GM19463 (cell line): ENCODE measurements around the gene IL4R.
"Not testable (repeated sequence)": the region's sequence is repeated elsewhere in the genome, so short reads cannot be mapped to it uniquely, and the experiment has no call there.

Experiments used
- ATAC-seq: cut with Tn5 transposase; IDR thresholded peaks from one replicate; pipeline ENCODE4 v1.9.1; 2021; ENCODE audit warnings: mild to moderate bottlenecking, moderate library complexity; ENCODE audit not compliant: unreplicated experiment

IL4R gene

DNA sequence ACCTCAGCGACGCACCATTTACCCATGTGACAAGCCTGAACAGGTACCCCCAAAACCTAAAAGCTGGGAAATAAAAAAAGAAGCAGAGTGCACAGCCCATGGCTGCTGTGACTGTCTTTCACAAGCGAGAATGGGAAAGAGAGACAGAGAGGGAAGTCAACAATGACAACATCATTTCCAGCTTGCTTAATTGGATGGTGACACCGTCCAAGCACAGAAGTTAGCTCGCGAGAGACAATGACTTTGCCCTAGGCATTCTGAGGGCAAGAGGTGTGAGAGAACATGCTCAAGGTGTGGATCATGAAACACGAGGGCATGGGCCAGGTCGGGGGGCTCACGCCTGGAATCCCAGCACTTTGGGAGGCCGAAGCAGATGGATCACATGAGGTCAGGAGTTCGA lies 25.9 kb upstream of the IL4R start:
- ATAC-seq: no peak

GRCh38 chr16:27288313-27288712 lies 25.5 kb upstream of the IL4R start:
- ATAC-seq: not testable (repeated sequence)

GRCh38 chr16:27289669-27290068 lies 24.1 kb upstream of the IL4R start:
- no peak for ATAC-seq

- ATAC-seq: no peak
Observed at GRCh38 chr16:27290562-27290961, 23.2 kb upstream of the IL4R start.

GRCh38 chr16:27291106-27291505 lies 22.7 kb upstream of the IL4R start:
- ATAC-seq: no peak

GRCh38 chr16:27291722-27292240 lies 22.0 kb upstream of the IL4R start:
- ATAC-seq: no peak

DNA sequence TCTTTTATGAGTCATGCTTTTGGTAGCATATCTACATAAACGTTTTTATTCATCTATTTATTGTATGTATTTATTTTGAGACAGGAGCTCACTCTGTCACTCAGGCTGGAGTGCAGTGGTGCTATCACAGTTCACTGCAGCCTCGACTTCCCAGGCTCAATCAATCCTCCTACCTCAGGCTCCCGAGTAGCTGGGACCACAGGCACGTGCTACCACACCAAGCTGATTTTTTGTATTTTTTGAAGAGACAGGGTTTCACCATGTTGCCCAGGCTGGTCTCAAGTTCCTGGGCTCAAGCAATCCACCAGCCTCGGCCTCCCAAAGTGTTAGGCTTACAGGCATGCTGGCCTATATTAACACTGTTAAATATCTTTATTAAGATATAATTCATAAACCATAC lies 20.4 kb upstream of the IL4R start:
- no peak for ATAC-seq

- ATAC-seq: no peak
Observed at GRCh38 chr16:27298132-27298531, 15.6 kb upstream of the IL4R start.

GRCh38 chr16:27301236-27301861 lies 12.4 kb upstream of the IL4R start:
- ATAC-seq: no peak

GRCh38 chr16:27302126-27302525 lies 11.6 kb upstream of the IL4R start:
- no peak for ATAC-seq

DNA sequence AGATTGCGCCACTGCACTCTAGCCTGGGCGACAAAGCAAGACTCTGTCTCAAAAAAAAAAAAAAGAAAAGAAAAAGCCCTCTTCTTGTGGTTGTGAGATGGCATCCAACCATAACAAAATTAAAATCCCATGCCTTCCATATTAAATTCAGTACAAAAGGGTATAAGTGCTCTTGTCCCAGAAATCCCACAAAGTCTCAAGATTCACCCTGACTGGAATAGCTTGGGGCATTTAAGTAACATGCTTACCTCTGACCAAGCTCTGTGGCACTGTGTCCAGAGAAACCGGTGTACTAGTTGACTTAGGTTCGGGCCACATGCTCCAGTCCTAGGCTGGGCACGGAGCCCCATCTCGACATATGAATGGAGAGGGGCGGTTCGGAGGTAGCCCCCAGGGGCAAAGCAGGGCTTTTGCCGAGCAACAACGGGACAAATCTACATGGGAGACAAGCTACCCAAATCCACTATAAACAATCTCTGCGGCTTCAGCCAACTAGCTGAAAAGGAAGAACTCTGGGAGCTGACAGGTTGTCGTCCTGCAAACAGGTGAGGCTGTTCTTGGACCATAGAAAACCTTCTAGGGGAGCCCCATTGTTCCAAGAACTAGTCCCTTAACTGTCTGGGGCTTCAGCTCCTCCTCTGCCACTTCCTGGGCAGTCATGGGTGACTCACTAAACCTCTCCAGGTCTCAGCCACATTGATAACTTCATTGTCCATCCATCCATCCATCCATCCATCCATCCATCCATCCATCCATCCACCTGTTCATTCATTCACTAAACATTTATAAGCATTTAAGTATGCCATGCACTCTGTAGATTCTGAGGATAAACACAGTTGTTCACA lies 10.3 kb upstream of the IL4R start:
- ATAC-seq: no peak

DNA sequence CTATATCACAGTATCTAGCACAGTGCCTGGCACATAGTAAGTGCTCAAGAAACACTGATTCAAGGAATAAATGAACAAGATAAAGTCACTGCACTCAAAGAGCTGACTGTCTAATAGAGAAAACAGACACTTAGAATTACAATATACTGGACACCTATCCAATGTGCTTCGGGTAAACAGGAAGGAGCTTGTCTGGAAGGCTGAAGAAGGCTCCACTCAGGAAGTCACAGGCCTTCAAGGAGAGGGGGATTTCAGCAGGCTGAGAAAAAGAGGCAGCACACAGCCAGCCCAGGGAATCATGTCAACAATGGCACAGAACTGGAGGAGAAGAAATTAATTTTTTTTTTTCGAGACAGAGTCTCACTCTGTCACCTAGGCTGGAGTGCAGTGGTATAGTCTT lies 9.7 kb upstream of the IL4R start:
- no peak for ATAC-seq

- no peak for ATAC-seq
Observed at GRCh38 chr16:27304881-27305745, 8.7 kb upstream of the IL4R start.

DNA sequence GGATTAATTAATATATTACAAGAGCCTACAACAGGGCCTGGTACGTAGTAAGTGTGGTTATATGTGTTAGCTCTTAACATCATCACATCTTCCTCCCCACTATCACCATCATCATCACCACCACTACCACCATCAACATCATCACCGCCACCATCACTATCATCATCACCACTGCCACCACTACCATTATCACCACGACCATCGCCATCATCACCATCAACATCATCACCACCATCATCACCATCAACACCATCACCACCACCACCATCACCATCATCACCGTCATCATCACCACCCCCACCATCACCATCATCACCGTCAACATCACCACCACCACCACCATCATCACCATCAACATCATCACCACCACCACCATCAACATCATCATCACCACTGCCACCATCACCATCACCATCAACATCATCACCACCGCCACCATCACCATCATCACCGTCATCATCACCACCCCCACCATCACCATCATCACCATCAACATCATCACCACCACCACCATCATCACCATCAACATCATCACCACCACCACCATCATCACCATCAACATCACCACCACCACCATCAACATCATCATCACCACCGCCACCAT lies 7.8 kb upstream of the IL4R start:
- no peak for ATAC-seq

DNA sequence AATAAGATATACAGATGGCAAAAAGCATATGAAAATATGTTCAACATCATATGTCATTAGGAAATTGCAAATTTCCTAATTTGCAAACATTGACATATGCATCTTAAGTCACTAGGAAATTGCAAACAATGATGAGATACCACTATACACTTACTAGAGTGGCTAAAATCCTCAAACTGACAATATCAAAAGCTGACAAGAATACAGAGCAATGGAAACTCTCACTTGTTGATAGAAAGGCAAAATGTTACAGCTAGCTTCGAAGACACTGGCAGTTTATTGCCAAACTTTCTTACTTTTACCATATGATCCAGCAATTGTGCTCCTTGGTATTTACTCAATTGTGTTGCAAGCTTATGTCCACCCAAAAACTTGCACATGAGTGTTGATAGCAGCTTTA lies 5.0 kb upstream of the IL4R start:
- ATAC-seq: no peak

DNA sequence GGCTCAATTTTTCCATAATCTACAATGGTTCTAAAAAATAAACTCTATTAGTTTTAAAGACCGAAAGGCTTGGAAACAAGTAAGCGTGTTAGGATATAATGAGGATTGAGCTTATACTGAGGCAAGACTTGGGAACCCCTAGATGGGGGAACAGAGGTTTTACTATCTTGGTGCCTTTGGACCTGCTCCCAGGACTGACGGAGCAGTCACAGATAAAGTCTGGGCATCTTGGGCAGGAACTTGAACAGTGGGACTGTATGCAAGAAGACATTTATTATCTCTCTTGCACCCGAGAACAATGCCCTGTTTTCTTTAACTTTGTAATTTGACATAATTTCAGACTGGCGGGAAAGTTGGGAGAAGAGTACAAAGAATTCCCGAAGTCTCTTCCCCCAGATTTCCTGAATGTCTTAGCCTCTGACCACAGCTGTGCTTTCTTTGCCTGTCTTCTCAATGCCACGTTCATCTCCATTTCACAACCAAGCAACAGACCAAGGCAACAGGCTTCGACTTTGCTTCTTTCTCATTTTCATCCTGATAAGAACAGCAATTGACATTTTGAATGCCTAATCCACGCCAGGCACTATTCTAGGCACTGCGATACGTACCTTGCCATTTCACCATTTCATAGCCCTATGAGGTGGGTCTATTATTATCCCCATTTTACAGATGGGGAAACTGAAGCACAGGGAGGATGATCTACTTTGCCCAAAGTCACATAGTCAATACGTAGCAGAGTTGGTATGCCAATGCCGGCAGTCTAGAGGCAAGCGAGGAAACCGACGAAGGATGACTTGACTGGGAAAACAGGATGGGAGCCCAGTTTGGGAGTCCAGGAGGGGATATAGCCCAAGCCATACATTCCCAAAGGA lies 3.0 kb upstream of the IL4R start:
- ATAC-seq: no peak

- no peak for ATAC-seq
Observed at GRCh38 chr16:27311448-27311830, 2.3 kb upstream of the IL4R start.

DNA sequence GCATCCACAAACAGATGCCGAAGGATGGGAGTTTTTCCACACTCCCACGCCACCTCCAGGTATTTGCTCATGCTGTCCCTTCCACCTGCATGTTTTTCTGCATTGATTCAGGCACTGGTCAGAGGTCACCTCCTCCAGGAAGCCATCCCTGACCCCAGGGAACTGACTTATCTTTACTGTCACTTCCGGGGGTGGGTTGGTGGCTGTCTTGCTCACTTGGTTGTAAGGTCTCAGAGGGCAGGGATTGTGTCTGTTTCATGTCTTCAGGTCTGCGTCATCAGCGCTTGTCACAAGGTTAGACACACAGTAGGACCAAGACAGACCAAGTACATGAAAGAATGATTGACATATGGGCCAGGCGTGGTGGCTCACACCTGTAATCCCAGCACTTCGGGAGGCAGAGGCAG lies 1.9 kb upstream of the IL4R start:
- no peak for ATAC-seq

DNA sequence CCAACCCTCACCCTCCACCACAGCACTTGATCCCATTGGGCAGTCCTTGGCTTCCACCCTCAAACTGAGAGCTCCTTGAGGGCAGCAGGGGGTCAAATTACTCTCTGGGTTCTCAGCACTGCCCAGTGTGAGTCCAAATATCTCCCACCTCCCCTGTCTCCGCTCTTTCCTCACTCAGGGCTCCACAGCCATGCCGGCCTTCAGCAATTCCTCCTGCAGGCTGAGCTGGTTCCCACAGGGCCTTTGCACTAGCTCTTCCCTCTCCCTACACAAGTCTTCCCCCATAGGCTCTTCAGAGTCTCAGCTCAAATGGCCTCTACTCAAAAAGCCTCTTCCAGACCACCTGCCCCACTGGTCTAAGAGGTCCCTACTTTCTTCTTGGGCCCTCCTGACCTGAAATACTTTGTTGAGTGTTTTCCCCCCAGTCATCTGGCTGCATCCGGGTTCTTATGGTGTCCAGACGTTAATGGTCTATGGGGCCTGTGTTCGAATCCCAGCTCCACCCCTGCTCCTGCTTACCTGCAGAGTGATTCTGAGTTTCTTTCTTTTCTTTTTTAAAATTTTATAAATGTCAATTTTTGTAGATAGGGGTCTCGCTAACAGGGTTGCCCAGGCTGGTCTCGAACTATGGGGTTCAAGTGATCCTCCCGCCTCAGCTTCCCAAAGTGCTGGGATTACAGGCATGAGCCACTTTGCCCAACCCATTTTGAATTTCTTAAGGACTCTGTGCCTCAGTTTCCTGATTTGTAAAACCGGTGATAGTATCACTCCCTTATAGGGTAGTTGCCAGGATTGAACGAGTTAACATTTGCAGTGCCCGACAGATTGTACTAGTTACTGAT lies 973 bp upstream of the IL4R start:
- ATAC-seq: no peak
